Measurements from ENCODE around the gene SLC39A12.

SLC39A12 gene

DNA sequence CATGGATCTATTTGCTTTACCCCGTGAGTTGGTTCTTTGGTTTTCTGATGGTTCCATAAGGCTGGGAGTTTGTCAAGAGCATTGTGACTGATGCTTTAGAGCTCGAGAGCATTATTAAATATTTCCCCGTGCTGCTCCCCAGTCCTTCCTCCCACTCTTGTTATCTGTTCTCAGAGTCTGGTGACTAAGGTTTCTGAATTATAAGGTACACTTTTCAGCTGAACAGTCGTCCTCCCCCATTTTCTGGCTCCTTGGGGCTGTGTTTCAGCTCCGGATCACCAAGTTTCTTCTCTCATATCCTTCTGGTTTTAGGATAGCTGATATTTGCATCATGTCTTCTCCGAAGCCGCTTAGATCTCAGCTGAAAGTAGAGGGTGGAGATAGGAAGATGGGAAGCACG lies 130.7 kb downstream of the SLC39A12 start:
- no CpG with 5 or more reads among the region's 8 CpGs for WGBS, 2 donors (ENCODE audit: extremely low coverage in 2 of 2, insufficient read length in 2 of 2, insufficient replicate concordance in 1 of 2)
- no peak overlapping the region for H2BK15ac ChIP-seq (ENCODE audit: low read length)

DNA sequence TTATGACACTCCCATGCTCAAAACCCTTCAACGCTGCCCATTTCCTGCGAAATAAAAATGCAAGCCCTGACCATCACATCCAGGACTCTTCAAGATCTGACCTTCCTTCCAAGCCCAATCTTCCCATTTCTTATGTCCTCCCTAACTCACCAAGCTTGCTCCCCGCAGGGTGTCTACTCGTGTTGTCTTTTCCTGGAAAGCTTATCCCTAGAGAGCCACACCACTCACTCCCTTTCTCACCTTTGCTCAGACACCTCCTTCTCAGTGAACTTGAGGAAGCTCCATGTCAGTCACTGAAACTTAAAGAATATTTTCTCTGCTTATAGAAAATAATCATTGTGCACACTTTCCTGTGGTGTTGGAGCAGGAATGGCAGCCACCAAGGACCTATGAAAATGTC lies 134.1 kb downstream of the SLC39A12 start:
- no peak overlapping the region for H3K4me2 ChIP-seq (ENCODE audit: insufficient read depth, low read length, poor library complexity, severe bottlenecking)
- no peaks in the 10 kb centered on the region for H3K27me3 ChIP-seq (ENCODE audit: control insufficient read depth in 3 of 3, insufficient read depth in 3 of 3, low read depth in 1 of 3, low read length in 3 of 3)
- H3K14ac ChIP-seq (ENCODE audit: low read length): no peak overlapping the region
- H2AK5ac ChIP-seq (ENCODE audit: low read depth, low read length): no peak overlapping the region
- H3K18ac ChIP-seq (ENCODE audit: low read length): no peak overlapping the region
- no peak overlapping the region for H2AFZ ChIP-seq (ENCODE audit: low read length)
- no CpG with 5 or more reads among the region's 4 CpGs for WGBS, 2 donors (ENCODE audit: extremely low coverage in 2 of 2, insufficient read length in 2 of 2, insufficient replicate concordance in 1 of 2)
- H3K4ac ChIP-seq (ENCODE audit: low read length): no peak overlapping the region
- H4K8ac ChIP-seq (ENCODE audit: low read depth, low read length): no peak overlapping the region
- H3K9ac ChIP-seq (ENCODE audit: low read depth, low read length, poor library complexity): no peak overlapping the region
- no peak overlapping the region for H3K23ac ChIP-seq (ENCODE audit: low read depth, low read length, poor library complexity)
- no peak overlapping the region for H4K91ac ChIP-seq (ENCODE audit: low read depth, low read length, poor library complexity)
- H2BK5ac ChIP-seq (ENCODE audit: low read length): no peak overlapping the region
- no peaks in the 10 kb centered on the region for H3K9me3 ChIP-seq (replicated peaks in 1 of 2; ENCODE audit: control insufficient read depth in 2 of 2, insufficient read depth in 1 of 2, low read depth in 1 of 2, low read length in 2 of 2)
- no peak overlapping the region for H2BK12ac ChIP-seq (ENCODE audit: low read length)
- H3K79me1 ChIP-seq (ENCODE audit: low read depth, low read length): no peaks in the 10 kb centered on the region
- no peaks in the 10 kb centered on the region for H3K36me3 ChIP-seq (replicated peaks in 1 of 2; ENCODE audit: control insufficient read depth in 2 of 2, insufficient read depth in 2 of 2, low read length in 2 of 2)
- H2BK120ac ChIP-seq (ENCODE audit: low read depth, low read length): no peak overlapping the region
- no peak overlapping the region for H2BK15ac ChIP-seq (ENCODE audit: low read length)
- no peak overlapping the region for H3K27ac ChIP-seq (replicated peaks; ENCODE audit: low read length)
- no peak for DNase-seq (ENCODE audit: low spot score)
- H3K4me1 ChIP-seq (ENCODE audit: control insufficient read depth in 2 of 2, insufficient read depth in 1 of 2, low read depth in 1 of 2, low read length in 2 of 2): no peaks in the 10 kb centered on the region
- H3K4me3 ChIP-seq (ENCODE audit: low read length in 2 of 2): no peak overlapping the region

More for the DNA sequence above, 130.7 kb downstream of the SLC39A12 start:
- H3K4ac ChIP-seq (ENCODE audit: low read length): no peak overlapping the region
- H2BK120ac ChIP-seq (ENCODE audit: low read depth, low read length): no peak overlapping the region
- no peaks in the 10 kb centered on the region for H3K27me3 ChIP-seq (ENCODE audit: control insufficient read depth in 3 of 3, insufficient read depth in 3 of 3, low read depth in 1 of 3, low read length in 3 of 3)
- no peak overlapping the region for H2AFZ ChIP-seq (ENCODE audit: low read length)
- no peak for DNase-seq (ENCODE audit: low spot score)
- H3K14ac ChIP-seq (ENCODE audit: low read length): no peak overlapping the region
- H3K9ac ChIP-seq (ENCODE audit: low read depth, low read length, poor library complexity): no peak overlapping the region
- no peak overlapping the region for H2BK12ac ChIP-seq (ENCODE audit: low read length)
- no peak overlapping the region for H2BK5ac ChIP-seq (ENCODE audit: low read length)
- H3K27ac ChIP-seq (replicated peaks; ENCODE audit: low read length): no peak overlapping the region
- no peaks in the 10 kb centered on the region for H3K4me1 ChIP-seq (ENCODE audit: control insufficient read depth in 2 of 2, insufficient read depth in 1 of 2, low read depth in 1 of 2, low read length in 2 of 2)
- no peak overlapping the region for H3K23ac ChIP-seq (ENCODE audit: low read depth, low read length, poor library complexity)
- H4K8ac ChIP-seq (ENCODE audit: low read depth, low read length): no peak overlapping the region
- H2AK5ac ChIP-seq (ENCODE audit: low read depth, low read length): no peak overlapping the region
- no peaks in the 10 kb centered on the region for H3K79me1 ChIP-seq (ENCODE audit: low read depth, low read length)
- H3K9me3 ChIP-seq (replicated peaks in 1 of 2; ENCODE audit: control insufficient read depth in 2 of 2, insufficient read depth in 1 of 2, low read depth in 1 of 2, low read length in 2 of 2): no peaks in the 10 kb centered on the region
- H4K91ac ChIP-seq (ENCODE audit: low read depth, low read length, poor library complexity): no peak overlapping the region
- H3K36me3 ChIP-seq (replicated peaks in 1 of 2; ENCODE audit: control insufficient read depth in 2 of 2, insufficient read depth in 2 of 2, low read length in 2 of 2): no peaks in the 10 kb centered on the region
- no peak overlapping the region for H3K18ac ChIP-seq (ENCODE audit: low read length)
- no peak overlapping the region for H3K4me3 ChIP-seq (ENCODE audit: low read length in 2 of 2)
- H3K4me2 ChIP-seq (ENCODE audit: insufficient read depth, low read length, poor library complexity, severe bottlenecking): no peak overlapping the region

DNA sequence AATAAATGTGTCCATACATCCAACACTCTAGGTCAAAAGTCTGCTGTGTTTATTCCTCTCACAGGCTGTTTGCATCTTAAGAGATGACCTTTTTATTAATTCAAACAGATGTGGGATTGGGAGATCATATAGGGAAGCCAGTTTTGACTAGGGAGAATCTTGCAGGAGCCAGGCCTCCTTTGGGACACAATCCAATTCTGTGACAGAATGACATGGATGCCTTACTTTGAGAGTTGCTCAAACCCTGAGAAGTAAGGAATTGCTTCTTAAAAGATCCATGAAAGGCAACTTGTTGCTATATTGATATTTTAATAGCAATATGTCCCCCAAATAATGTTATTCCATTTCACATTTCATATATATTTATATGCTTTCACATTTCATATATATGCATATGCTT lies 135.0 kb downstream of the SLC39A12 start:
- no peak overlapping the region for H3K4me3 ChIP-seq (ENCODE audit: low read length in 2 of 2)
- H3K79me1 ChIP-seq (ENCODE audit: low read depth, low read length): no peaks in the 10 kb centered on the region
- H2BK12ac ChIP-seq (ENCODE audit: low read length): no peak overlapping the region
- no peak overlapping the region for H2BK120ac ChIP-seq (ENCODE audit: low read depth, low read length)
- H2BK15ac ChIP-seq (ENCODE audit: low read length): no peak overlapping the region
- H3K4me2 ChIP-seq (ENCODE audit: insufficient read depth, low read length, poor library complexity, severe bottlenecking): no peak overlapping the region
- no peaks in the 10 kb centered on the region for H3K36me3 ChIP-seq (replicated peaks in 1 of 2; ENCODE audit: control insufficient read depth in 2 of 2, insufficient read depth in 2 of 2, low read length in 2 of 2)
- no peak overlapping the region for H2BK5ac ChIP-seq (ENCODE audit: low read length)
- no peak for DNase-seq (ENCODE audit: low spot score)
- no peak overlapping the region for H2AK5ac ChIP-seq (ENCODE audit: low read depth, low read length)
- no peak overlapping the region for H3K9ac ChIP-seq (ENCODE audit: low read depth, low read length, poor library complexity)
- no peak overlapping the region for H3K18ac ChIP-seq (ENCODE audit: low read length)
- no peak overlapping the region for H3K4ac ChIP-seq (ENCODE audit: low read length)
- no peak overlapping the region for H3K27ac ChIP-seq (replicated peaks; ENCODE audit: low read length)
- H4K91ac ChIP-seq (ENCODE audit: low read depth, low read length, poor library complexity): no peak overlapping the region
- H3K14ac ChIP-seq (ENCODE audit: low read length): no peak overlapping the region
- H3K27me3 ChIP-seq (ENCODE audit: control insufficient read depth in 3 of 3, insufficient read depth in 3 of 3, low read depth in 1 of 3, low read length in 3 of 3): no peaks in the 10 kb centered on the region
- H3K4me1 ChIP-seq (ENCODE audit: control insufficient read depth in 2 of 2, insufficient read depth in 1 of 2, low read depth in 1 of 2, low read length in 2 of 2): no peaks in the 10 kb centered on the region
- no peaks in the 10 kb centered on the region for H3K9me3 ChIP-seq (replicated peaks in 1 of 2; ENCODE audit: control insufficient read depth in 2 of 2, insufficient read depth in 1 of 2, low read depth in 1 of 2, low read length in 2 of 2)
- no peak overlapping the region for H4K8ac ChIP-seq (ENCODE audit: low read depth, low read length)
- H3K23ac ChIP-seq (ENCODE audit: low read depth, low read length, poor library complexity): no peak overlapping the region
- no peak overlapping the region for H2AFZ ChIP-seq (ENCODE audit: low read length)

DNA sequence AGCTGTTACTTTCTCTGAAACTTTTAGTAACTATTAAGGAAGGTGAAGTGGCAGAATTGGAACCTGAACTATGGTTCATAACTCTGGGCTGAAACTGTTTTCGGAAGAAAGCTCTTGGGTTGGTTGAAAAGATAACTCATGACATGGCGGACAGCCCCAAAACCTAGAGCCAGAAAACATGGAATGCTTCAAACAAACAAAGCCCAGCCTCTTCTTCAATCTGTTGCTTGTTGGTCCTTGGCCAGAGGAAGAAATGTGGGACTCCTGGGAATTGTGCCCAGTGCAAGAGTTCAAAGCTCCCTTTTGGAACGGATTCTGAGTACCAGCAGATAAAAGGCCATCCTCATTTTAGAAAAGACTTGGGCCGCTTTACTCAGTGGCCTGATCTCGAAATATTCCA lies 135.6 kb downstream of the SLC39A12 start:
- Histone ChIP-seq H2BK5ac (ENCODE audit: low read length) (no peak overlapping the region), H4K8ac (ENCODE audit: low read depth, low read length) (no peak overlapping the region), H3K23ac (ENCODE audit: low read depth, low read length, poor library complexity) (no peak overlapping the region), H3K27ac (replicated peaks; ENCODE audit: low read length) (no peak overlapping the region), H2BK15ac (ENCODE audit: low read length) (no peak overlapping the region), H3K4me2 (ENCODE audit: insufficient read depth, low read length, poor library complexity, severe bottlenecking) (no peak overlapping the region), H2BK12ac (ENCODE audit: low read length) (no peak overlapping the region), H3K14ac (ENCODE audit: low read length) (no peak overlapping the region), H3K4ac (ENCODE audit: low read length) (no peak overlapping the region), H2BK120ac (ENCODE audit: low read depth, low read length) (no peak overlapping the region), H3K36me3 (replicated peaks in 1 of 2; ENCODE audit: control insufficient read depth in 2 of 2, insufficient read depth in 2 of 2, low read length in 2 of 2) (no peaks in the 10 kb centered on the region), H3K9ac (ENCODE audit: low read depth, low read length, poor library complexity) (no peak overlapping the region), H3K27me3 (ENCODE audit: control insufficient read depth in 3 of 3, insufficient read depth in 3 of 3, low read depth in 1 of 3, low read length in 3 of 3) (no peaks in the 10 kb centered on the region), H4K91ac (ENCODE audit: low read depth, low read length, poor library complexity) (no peak overlapping the region), H3K9me3 (replicated peaks in 1 of 2; ENCODE audit: control insufficient read depth in 2 of 2, insufficient read depth in 1 of 2, low read depth in 1 of 2, low read length in 2 of 2) (no peaks in the 10 kb centered on the region), H2AK5ac (ENCODE audit: low read depth, low read length) (no peak overlapping the region), H3K4me1 (ENCODE audit: control insufficient read depth in 2 of 2, insufficient read depth in 1 of 2, low read depth in 1 of 2, low read length in 2 of 2) (no peaks in the 10 kb centered on the region), H2AFZ (ENCODE audit: low read length) (no peak overlapping the region), H3K79me1 (ENCODE audit: low read depth, low read length) (no peaks in the 10 kb centered on the region), H3K4me3 (ENCODE audit: low read length in 2 of 2) (no peak overlapping the region), H3K18ac (ENCODE audit: low read length) (no peak overlapping the region)
- no peak for DNase-seq (ENCODE audit: low spot score)
- no CpG with 5 or more reads among the region's 5 CpGs for WGBS, 2 donors (ENCODE audit: extremely low coverage in 2 of 2, insufficient read length in 2 of 2, insufficient replicate concordance in 1 of 2)

Measured in neuronal stem cell (in vitro differentiated cells).